ENCODE measurements around the gene FAM3A. TPM values are rescaled to one million over a fixed set of nuclear protein-coding genes. Genes with fewer than 3 reads are reported as not detected.

FAM3A gene
- total and polyA plus RNA-seq, 8 donors, result 26.4 to 78.5 (median 36.7) TPM

GRCh38 chrX:154507673-154508383, 8.2 kb downstream of the FAM3A start:
- WGBS, 2 donors, result 78 to 81% methylated on average over 21 to 24 of the region's 24 CpGs
- Histone ChIP-seq H3K27ac (no peak overlapping the region), H3K36me3 (peaks cover 0 to 6% (median 0%) of the 10 kb centered on the region in 3 donors), H3K27me3 (no peaks in the 10 kb centered on the region), H3K4me1 (no peaks in the 10 kb centered on the region), H3K9me3 (no peaks in the 10 kb centered on the region), H3K4me3 (no peak overlapping the region)
- FAIRE-seq (no peak), ATAC-seq (no peak), DNase-seq (peak in 1 of 6 donors; percentile 67)
- no peak for TF ChIP-seq CTCF (IDR thresholded peaks at IDR 0.05)
- intact Hi-C loops (cut with DNase I), result no loop called here

GRCh38 chrX:154506483-154507332, 9.3 kb downstream of the FAM3A start:
- 88 to 94% methylated on average over 31 to 37 of the region's 37 CpGs for WGBS, 2 donors

GRCh38 chrX:154505734-154506133, 10.3 kb downstream of the FAM3A start:
- FAIRE-seq (no peak), DNase-seq (no peak), ATAC-seq (no peak)
- H3K4me1 ChIP-seq, result no peaks in the 10 kb centered on the region
- no peak for TF ChIP-seq CTCF (IDR thresholded peaks at IDR 0.05)
- peaks cover 0 to 6% (median 0%) of the 10 kb centered on the region in 3 donors for H3K36me3 ChIP-seq
- no peaks in the 10 kb centered on the region for H3K9me3 ChIP-seq
- H3K27ac ChIP-seq, result no peak overlapping the region
- no peak overlapping the region for H3K4me3 ChIP-seq
- intact Hi-C loops (cut with DNase I), result no loop called here
- H3K27me3 ChIP-seq, result no peaks in the 10 kb centered on the region
- 85 to 87% methylated on average over 12 of the region's 12 CpGs for WGBS, 2 donors

More at GRCh38 chrX:154506483-154507332, 9.3 kb downstream of the FAM3A start:
- H3K36me3 ChIP-seq, result peaks cover 0 to 6% (median 0%) of the 10 kb centered on the region in 3 donors
- TF ChIP-seq CTCF (IDR thresholded peaks at IDR 0.05), result no peak
- H3K4me3 ChIP-seq, result no peak overlapping the region
- ATAC-seq, result peak in 1 of 4 donors; percentile 5
- intact Hi-C loops (cut with DNase I), result no loop called here
- no peak for FAIRE-seq
- no peaks in the 10 kb centered on the region for H3K9me3 ChIP-seq
- no peak for DNase-seq
- H3K27me3 ChIP-seq, result no peaks in the 10 kb centered on the region
- no peaks in the 10 kb centered on the region for H3K4me1 ChIP-seq
- H3K27ac ChIP-seq, result no peak overlapping the region

- 83 to 94% methylated on average over 3 of the region's 3 CpGs for WGBS, 2 donors
- no peaks in the 10 kb centered on the region for H3K4me1 ChIP-seq
- ATAC-seq (no peak), DNase-seq (no peak), FAIRE-seq (no peak)
- H3K9me3 ChIP-seq, result no peaks in the 10 kb centered on the region
- intact Hi-C loops (cut with DNase I), result no loop called here
- H3K27me3 ChIP-seq, result no peaks in the 10 kb centered on the region
- no peak overlapping the region for H3K27ac ChIP-seq
- no peak for TF ChIP-seq CTCF (IDR thresholded peaks at IDR 0.05)
- H3K4me3 ChIP-seq, result no peak overlapping the region
- H3K36me3 ChIP-seq, result peaks cover 0 to 6% (median 0%) of the 10 kb centered on the region in 3 donors
These were observed 13.0 kb downstream of the FAM3A start for GRCh38 chrX:154502989-154503388.
